Ishikawa (cell line): ENCODE data around the gene FASN.

ENCODE experiments used
- CEBPB ChIP-seq: IDR thresholded peaks from 2 replicates; pipeline ENCODE4 v1.6.1; 2012
- CREB1 ChIP-seq: IDR thresholded peaks from 2 replicates; pipeline ENCODE4 v1.6.1; 2012; ENCODE audit warnings: low read depth
- EGR1 ChIP-seq: IDR thresholded peaks from 2 replicates; pipeline ENCODE4 v1.6.1; 2012
- EP300 ChIP-seq: IDR thresholded peaks from 2 replicates; pipeline ENCODE4 v1.6.1; 2012; ENCODE audit warnings: borderline replicate concordance
- FOXM1 ChIP-seq: IDR thresholded peaks from 2 replicates; pipeline ENCODE4 v1.6.1; 2012; ENCODE audit warnings: low read depth, borderline replicate concordance
- MAX ChIP-seq: IDR thresholded peaks from 2 replicates; pipeline ENCODE4 v1.6.1; 2012
- NFIC ChIP-seq: IDR thresholded peaks from 2 replicates; pipeline ENCODE4 v1.6.1; 2012
- RAD21 ChIP-seq: IDR thresholded peaks from 2 replicates; pipeline ENCODE4 v1.6.1; 2012; ENCODE audit warnings: low read depth
- REST ChIP-seq: IDR thresholded peaks from 2 replicates; pipeline ENCODE4 v1.6.1; 2012; ENCODE audit warnings: low read depth, mild to moderate bottlenecking
- TAF1 ChIP-seq: IDR thresholded peaks from 2 replicates; pipeline ENCODE4 v1.6.1; 2012; ENCODE audit warnings: low read depth, mild to moderate bottlenecking
- TCF12 ChIP-seq: IDR thresholded peaks from 2 replicates; pipeline ENCODE4 v1.6.1; 2012; ENCODE audit warnings: low read depth
- TEAD4 ChIP-seq: IDR thresholded peaks from 2 replicates; pipeline ENCODE4 v1.6.1; 2012
- USF1 ChIP-seq: IDR thresholded peaks from 2 replicates; pipeline ENCODE4 v1.6.1; 2012
- YY1 ChIP-seq: IDR thresholded peaks from 2 replicates; pipeline ENCODE4 v1.6.1; 2012; ENCODE audit warnings: low read depth
- ZBTB7A ChIP-seq: IDR thresholded peaks from 2 replicates; pipeline ENCODE4 v1.6.1; 2012; ENCODE audit warnings: low read depth

Gene FASN

GRCh38 chr17:82055965-82056728 lies 41.9 kb downstream of the FASN start:
- TF ChIP-seq FOXM1 = no peak
- TF ChIP-seq EP300 = no peak
- no peak for TF ChIP-seq TCF12
- TF ChIP-seq TEAD4 = no peak
- TF ChIP-seq CREB1 = no peak
- no peak for TF ChIP-seq USF1
- TF ChIP-seq TAF1 = no peak
- no peak for TF ChIP-seq ZBTB7A
- no peak for TF ChIP-seq YY1
- no peak for TF ChIP-seq RAD21
- TF ChIP-seq NFIC = no peak
- no peak for TF ChIP-seq REST
- no peak for TF ChIP-seq CEBPB
- no peak for TF ChIP-seq EGR1

GRCh38 chr17:82055023-82055964 lies 42.7 kb downstream of the FASN start:
- no peak for TF ChIP-seq NFIC
- TF ChIP-seq EP300 = no peak
- no peak for TF ChIP-seq TCF12
- no peak for TF ChIP-seq RAD21
- no peak for TF ChIP-seq TAF1
- no peak for TF ChIP-seq CEBPB
- TF ChIP-seq FOXM1 = no peak
- TF ChIP-seq CREB1 = no peak
- TF ChIP-seq EGR1 = no peak
- TF ChIP-seq ZBTB7A = no peak
- no peak for TF ChIP-seq MAX

- TF ChIP-seq RAD21 (no peak), CREB1 (no peak), CEBPB (no peak), ZBTB7A (no peak), TAF1 (no peak), EGR1 (no peak), TEAD4 (no peak), FOXM1 (no peak), EP300 (no peak), USF1 (no peak), REST (no peak), YY1 (no peak), TCF12 (no peak), NFIC (no peak), MAX (no peak)
These were observed 43.5 kb downstream of the FASN start for GRCh38 chr17:82054351-82055022.

- TF ChIP-seq YY1 (no peak), CREB1 (no peak), FOXM1 (no peak), NFIC (no peak), EP300 (no peak), RAD21 (no peak), ZBTB7A (no peak), MAX (no peak), TEAD4 (no peak), EGR1 (no peak), TCF12 (no peak), REST (no peak), USF1 (no peak), CEBPB (no peak), TAF1 (no peak)
These were observed 44.3 kb downstream of the FASN start for GRCh38 chr17:82053556-82054263.
